CD4-positive, alpha-beta T cell (primary cell): Measurements from ENCODE around the gene PLAC1. TPM values are rescaled to one million over a fixed set of nuclear protein-coding genes. Genes with fewer than 3 reads are reported as not detected.

Experiments used
- ATAC-seq: fragments of 200-7000 bp; cut with Tn5 transposase; one replicate; pipeline ENCODE4 v1.10.0; 2022; ENCODE audit warnings: mild to moderate bottlenecking; ENCODE audit not compliant: poor library complexity
- CTCF ChIA-PET: fragments of 350-600 bp; sonication (Branson Sonifier 250); formaldehyde crosslinking; loops from one replicate; lab custom pipeline; 2021; ENCODE audit warnings: antibody characterized with exemption, inconsistent platforms; lab: Charles Lee
- POLR2A ChIA-PET: fragments of 350-600 bp; sonication (Branson Sonifier 250); formaldehyde crosslinking; loops from one replicate; lab custom pipeline; 2021; ENCODE audit warnings: antibody characterized with exemption, inconsistent platforms; lab: Charles Lee
- DNase-seq, 14 experiments: peaks; one replicate each; pipeline ENCODE4 v3.0.0-alpha.2; 2013 to 2020; ENCODE audit warnings: mixed read lengths in 2 of 14
- H3K27ac ChIP-seq, 2 donors: one replicate each; pipeline versions ENCODE4 v1.5.1 to v1.7.0; 2013; ENCODE audit warnings: low read length in 2 of 2, low read depth in 1 of 2, mild to moderate bottlenecking in 1 of 2
- H3K27me3 ChIP-seq, 2 experiments: 1 replicate in 1 of 2; 2 replicates in 1 of 2; pipeline versions ENCODE4 v1.6.1 to v1.7.0; 2013; ENCODE audit warnings: low read length in 2 of 2, control low read depth in 1 of 2, mild to moderate bottlenecking in 1 of 2, moderate library complexity in 1 of 2; ENCODE audit not compliant: insufficient read depth in 2 of 2, control insufficient read depth in 1 of 2
- H3K36me3 ChIP-seq: one replicate; pipeline ENCODE4 v1.6.1; 2013; ENCODE audit warnings: low read length, control low read depth; ENCODE audit not compliant: insufficient read depth
- H3K4me1 ChIP-seq: one replicate; pipeline ENCODE4 v1.6.1; 2013; ENCODE audit warnings: low read length, control low read depth; ENCODE audit not compliant: insufficient read depth
- H3K4me3 ChIP-seq: one replicate; pipeline ENCODE4 v1.5.1; 2013; ENCODE audit warnings: mild to moderate bottlenecking, low read length, moderate library complexity
- H3K9me3 ChIP-seq, 2 experiments: 1 replicate in 1 of 2; 2 replicates in 1 of 2; pipeline versions ENCODE4 v1.6.1 to v1.7.0; 2013; ENCODE audit warnings: low read length in 2 of 2, mild to moderate bottlenecking in 2 of 2, control low read depth in 1 of 2, moderate library complexity in 1 of 2; ENCODE audit not compliant: control insufficient read depth in 1 of 2, insufficient read depth in 1 of 2
- H3K27ac Mint-ChIP-seq: one replicate; pipeline ENCODE4 v1.8.0; 2020; ENCODE audit warnings: mixed read lengths
- H3K27me3 Mint-ChIP-seq: one replicate; pipeline ENCODE4 v1.8.0; 2021; ENCODE audit warnings: mixed read lengths
- H3K36me3 Mint-ChIP-seq: one replicate; pipeline ENCODE4 v1.8.0; 2021; ENCODE audit warnings: low read depth, mixed read lengths
- H3K4me1 Mint-ChIP-seq: one replicate; pipeline ENCODE4 v1.8.0; 2021; ENCODE audit warnings: low read depth, mixed read lengths
- H3K4me3 Mint-ChIP-seq: one replicate; pipeline ENCODE4 v1.8.0; 2020; ENCODE audit warnings: mild to moderate bottlenecking, mixed read lengths
- H3K9me3 Mint-ChIP-seq: one replicate; pipeline ENCODE4 v1.8.0; 2020; ENCODE audit warnings: mixed read lengths
- intact Hi-C, 2 experiments: fragments of 100-400 bp; cut with DNase I in 1 of 2; cut with micrococcal nuclease in 1 of 2; formaldehyde crosslinking; loops; one replicate each; pipeline versions ENCODE4 v1.15.1 to v1.9.0; 2023 to 2025; cut with DNase I, micrococcal nuclease
- total RNA-seq, 174 experiments: library from RNA in 2 of 174; stranded (reverse) in 2 of 174; gene quantifications; one replicate each; pipeline ENCODE4 v1.2.3 and lab custom pipeline; 2021 to 2026
- TF ChIP-seq, protein P1 (sequence below): fragments of 200-600 bp; IDR thresholded peaks from one replicate; pipeline ENCODE4 v1.8.0; 2022; ENCODE audit warnings: antibody characterized with exemption, mild to moderate bottlenecking

PLAC1 gene
- total RNA-seq, 2 experiments from 2014 or later: not detected

DNA sequence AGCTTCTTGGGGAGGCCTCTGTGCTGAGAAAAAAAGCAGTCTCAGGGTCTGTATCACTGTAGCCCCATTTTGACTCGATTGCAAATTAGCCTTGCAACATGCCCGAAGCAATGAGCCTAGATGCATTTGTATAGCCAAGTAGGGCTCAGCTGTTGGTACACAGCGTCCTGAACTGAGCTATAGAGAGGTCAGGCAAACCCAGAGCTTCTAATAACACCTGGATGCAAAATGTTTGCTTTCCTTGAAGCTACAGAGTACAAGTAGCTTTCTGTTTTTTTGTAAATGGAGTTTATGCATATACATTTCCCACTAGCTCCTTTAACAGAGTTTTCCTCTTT is 87.8 kb downstream of the PLAC1 start:
- Mint-ChIP-seq H3K4me3 (no peak overlapping the region), H3K4me1 (no peaks in the 10 kb centered on the region), H3K27ac (no peak overlapping the region), H3K9me3 (no peaks in the 10 kb centered on the region), H3K36me3 (no peaks in the 10 kb centered on the region), H3K27me3 (peaks cover 5% of the 10 kb centered on the region)
- CTCF ChIA-PET: interaction anchor here (0.8 kb wide), 1 partner anchor 17 kb away, joined by 3 read pairs; no protein-coding TSS in a partner anchor
- no peak for DNase-seq
- no peaks in the 10 kb centered on the region for H3K4me1 ChIP-seq
- TF ChIP-seq, protein P1, sequence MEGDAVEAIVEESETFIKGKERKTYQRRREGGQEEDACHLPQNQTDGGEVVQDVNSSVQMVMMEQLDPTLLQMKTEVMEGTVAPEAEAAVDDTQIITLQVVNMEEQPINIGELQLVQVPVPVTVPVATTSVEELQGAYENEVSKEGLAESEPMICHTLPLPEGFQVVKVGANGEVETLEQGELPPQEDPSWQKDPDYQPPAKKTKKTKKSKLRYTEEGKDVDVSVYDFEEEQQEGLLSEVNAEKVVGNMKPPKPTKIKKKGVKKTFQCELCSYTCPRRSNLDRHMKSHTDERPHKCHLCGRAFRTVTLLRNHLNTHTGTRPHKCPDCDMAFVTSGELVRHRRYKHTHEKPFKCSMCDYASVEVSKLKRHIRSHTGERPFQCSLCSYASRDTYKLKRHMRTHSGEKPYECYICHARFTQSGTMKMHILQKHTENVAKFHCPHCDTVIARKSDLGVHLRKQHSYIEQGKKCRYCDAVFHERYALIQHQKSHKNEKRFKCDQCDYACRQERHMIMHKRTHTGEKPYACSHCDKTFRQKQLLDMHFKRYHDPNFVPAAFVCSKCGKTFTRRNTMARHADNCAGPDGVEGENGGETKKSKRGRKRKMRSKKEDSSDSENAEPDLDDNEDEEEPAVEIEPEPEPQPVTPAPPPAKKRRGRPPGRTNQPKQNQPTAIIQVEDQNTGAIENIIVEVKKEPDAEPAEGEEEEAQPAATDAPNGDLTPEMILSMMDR: no peak
- intact Hi-C loops: no loop called here
- no peak for ATAC-seq
- H3K4me3 ChIP-seq: no peak overlapping the region
- POLR2A ChIA-PET: no interaction called here
- no peaks in the 10 kb centered on the region for H3K9me3 ChIP-seq
- H3K27ac ChIP-seq: no peak overlapping the region
- H3K36me3 ChIP-seq: no peaks in the 10 kb centered on the region
- no peaks in the 10 kb centered on the region for H3K27me3 ChIP-seq

DNA sequence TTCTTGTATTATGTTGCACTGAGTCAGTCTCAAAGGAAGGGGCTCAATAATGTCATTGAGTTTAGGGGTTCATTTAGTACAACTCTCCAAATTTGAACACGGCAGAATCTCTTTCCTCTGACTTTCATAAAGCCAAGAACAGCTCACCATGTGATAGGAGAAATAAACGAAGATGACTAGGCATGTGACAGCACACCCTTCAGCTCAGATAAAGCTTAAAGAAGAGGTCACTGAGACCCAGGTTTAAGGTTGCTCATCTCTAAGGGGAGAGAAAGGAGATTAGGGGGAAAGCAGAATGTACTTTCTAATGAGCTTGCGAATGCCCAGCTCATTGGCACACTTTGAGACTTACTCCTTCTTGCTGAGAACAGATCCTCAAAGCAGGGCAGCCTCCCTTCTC is 89.0 kb downstream of the PLAC1 start:
- Mint-ChIP-seq H3K4me3 (no peak overlapping the region), H3K27ac (no peak overlapping the region), H3K9me3 (no peaks in the 10 kb centered on the region), H3K4me1 (no peaks in the 10 kb centered on the region), H3K36me3 (no peaks in the 10 kb centered on the region), H3K27me3 (no peaks in the 10 kb centered on the region)
- H3K4me3 ChIP-seq: no peak overlapping the region
- H3K4me1 ChIP-seq: no peaks in the 10 kb centered on the region
- DNase-seq: no peak
- ChIA-PET POLR2A (no interaction called here), CTCF (no interaction called here)
- H3K36me3 ChIP-seq: no peaks in the 10 kb centered on the region
- H3K9me3 ChIP-seq: no peaks in the 10 kb centered on the region
- TF ChIP-seq, protein P1: no peak
- no peak overlapping the region for H3K27ac ChIP-seq
- no peaks in the 10 kb centered on the region for H3K27me3 ChIP-seq
- ATAC-seq: no peak
- intact Hi-C loops: no loop called here

DNA sequence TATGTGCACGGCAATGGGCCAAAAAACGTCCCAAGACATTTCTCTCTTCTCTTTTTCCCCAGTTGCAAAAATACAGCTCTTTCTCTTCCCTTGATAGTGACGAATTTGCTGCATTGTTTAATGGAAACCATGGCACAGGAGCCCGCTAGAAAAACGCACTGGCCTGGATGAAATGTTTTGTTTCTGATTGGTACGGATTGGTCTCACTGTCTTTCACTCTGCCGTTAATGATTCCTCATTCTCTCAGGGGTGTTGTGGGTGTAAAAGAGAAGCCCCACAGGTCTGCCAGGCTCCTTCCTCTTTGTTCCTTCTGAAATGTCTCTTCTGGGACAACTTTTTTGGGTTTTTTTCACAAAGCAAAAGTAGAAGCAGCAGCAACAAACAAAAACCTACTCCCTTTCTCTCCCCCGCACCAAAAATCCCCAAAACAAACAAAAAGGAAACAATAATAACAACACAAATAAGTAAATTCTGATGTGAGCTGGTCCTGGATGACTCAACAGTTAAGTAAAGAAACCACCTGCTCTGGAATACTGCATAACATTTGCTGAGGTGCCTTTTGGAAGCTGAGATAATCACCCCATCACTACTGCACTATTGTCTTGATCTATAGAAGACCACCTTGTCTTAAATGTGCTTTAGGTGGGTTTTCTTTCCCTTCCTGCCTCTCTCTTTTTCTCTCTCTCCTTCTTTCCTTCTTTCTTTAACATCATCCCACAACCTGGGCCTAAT is 89.8 kb downstream of the PLAC1 start:
- CTCF ChIA-PET: no interaction called here

More for the DNA sequence above, 89.8 kb downstream of the PLAC1 start:
- Histone ChIP-seq H3K36me3 (no peaks in the 10 kb centered on the region), H3K27me3 (no peaks in the 10 kb centered on the region), H3K9me3 (no peaks in the 10 kb centered on the region), H3K4me1 (no peaks in the 10 kb centered on the region), H3K27ac (no peak overlapping the region), H3K4me3 (no peak overlapping the region)
- no peaks in the 10 kb centered on the region for H3K9me3 Mint-ChIP-seq
- no peaks in the 10 kb centered on the region for H3K36me3 Mint-ChIP-seq
- no peak overlapping the region for H3K27ac Mint-ChIP-seq
- ATAC-seq: no peak
- intact Hi-C loops: no loop called here
- H3K4me1 Mint-ChIP-seq: no peaks in the 10 kb centered on the region
- DNase-seq: no peak
- H3K4me3 Mint-ChIP-seq: no peak overlapping the region
- TF ChIP-seq, protein P1: no peak
- no peaks in the 10 kb centered on the region for H3K27me3 Mint-ChIP-seq
- POLR2A ChIA-PET: no interaction called here
